ENCODE data around the gene GLB1L2. TPM values are rescaled to one million over a fixed set of nuclear protein-coding genes. Genes with fewer than 3 reads are reported as not detected.
"Not testable (repeated sequence)": the region's sequence is repeated elsewhere in the genome, so short reads cannot be mapped to it uniquely, and the experiment has no call there.

GLB1L2 gene, protein sequence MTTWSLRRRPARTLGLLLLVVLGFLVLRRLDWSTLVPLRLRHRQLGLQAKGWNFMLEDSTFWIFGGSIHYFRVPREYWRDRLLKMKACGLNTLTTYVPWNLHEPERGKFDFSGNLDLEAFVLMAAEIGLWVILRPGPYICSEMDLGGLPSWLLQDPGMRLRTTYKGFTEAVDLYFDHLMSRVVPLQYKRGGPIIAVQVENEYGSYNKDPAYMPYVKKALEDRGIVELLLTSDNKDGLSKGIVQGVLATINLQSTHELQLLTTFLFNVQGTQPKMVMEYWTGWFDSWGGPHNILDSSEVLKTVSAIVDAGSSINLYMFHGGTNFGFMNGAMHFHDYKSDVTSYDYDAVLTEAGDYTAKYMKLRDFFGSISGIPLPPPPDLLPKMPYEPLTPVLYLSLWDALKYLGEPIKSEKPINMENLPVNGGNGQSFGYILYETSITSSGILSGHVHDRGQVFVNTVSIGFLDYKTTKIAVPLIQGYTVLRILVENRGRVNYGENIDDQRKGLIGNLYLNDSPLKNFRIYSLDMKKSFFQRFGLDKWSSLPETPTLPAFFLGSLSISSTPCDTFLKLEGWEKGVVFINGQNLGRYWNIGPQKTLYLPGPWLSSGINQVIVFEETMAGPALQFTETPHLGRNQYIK
- under 0.01 and 0.34 TPM in 2 replicates for total RNA-seq (2014; rRNA removed; shearing (Covaris generic))
- polyA plus RNA-seq (2015; cell fraction: cytosol; rRNA removed), result 0.05 and 0.19 TPM in 2 replicates
- polyA plus RNA-seq (2015; cell fraction: nucleus; rRNA removed), result 0.33 and 0.39 TPM in 2 replicates

DNA sequence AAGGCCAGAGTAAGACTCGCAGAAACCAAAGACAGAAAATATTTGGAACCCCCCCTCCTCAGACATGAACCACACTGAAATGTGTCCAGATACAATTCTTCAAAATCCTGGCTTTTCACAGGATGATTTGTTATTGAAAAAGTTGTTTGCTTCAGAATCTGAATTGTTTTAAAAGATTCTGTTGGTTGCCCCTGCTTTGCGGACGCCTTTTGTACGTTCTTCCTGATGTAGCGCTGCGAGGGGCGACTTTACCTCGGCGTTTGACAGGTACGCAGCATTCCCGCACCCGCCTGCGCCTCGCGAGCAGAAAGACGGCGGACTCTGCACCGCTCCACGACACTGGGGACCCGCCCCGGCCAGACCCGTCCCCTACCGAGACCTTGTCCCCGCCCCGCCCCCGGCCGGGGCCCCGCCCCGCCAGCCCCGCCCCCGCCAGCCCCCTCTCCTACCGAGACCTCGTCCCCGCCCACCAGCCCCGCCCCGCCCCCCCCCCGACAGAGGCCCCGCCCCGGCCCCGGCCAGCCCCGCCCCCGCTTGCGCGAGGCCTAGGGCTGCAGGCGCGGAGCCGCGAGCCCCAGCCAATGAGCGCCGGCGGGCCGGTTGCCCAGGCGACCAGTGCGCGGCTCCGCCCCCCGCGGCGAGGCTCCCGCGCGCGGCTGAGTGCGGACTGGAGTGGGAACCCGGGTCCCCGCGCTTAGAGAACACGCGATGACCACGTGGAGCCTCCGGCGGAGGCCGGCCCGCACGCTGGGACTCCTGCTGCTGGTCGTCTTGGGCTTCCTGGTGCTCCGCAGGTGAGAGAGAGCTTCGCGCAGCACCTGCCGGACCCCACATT is at the start of gene GLB1L2:
Gene GLB1L2 (plus strand): TSS at position 635 of the 835 bp plus-strand sequence. CDS start 74 bp downstream, at position 709.
- no peak for DNase-seq (ENCODE audit: low read depth)

DNA sequence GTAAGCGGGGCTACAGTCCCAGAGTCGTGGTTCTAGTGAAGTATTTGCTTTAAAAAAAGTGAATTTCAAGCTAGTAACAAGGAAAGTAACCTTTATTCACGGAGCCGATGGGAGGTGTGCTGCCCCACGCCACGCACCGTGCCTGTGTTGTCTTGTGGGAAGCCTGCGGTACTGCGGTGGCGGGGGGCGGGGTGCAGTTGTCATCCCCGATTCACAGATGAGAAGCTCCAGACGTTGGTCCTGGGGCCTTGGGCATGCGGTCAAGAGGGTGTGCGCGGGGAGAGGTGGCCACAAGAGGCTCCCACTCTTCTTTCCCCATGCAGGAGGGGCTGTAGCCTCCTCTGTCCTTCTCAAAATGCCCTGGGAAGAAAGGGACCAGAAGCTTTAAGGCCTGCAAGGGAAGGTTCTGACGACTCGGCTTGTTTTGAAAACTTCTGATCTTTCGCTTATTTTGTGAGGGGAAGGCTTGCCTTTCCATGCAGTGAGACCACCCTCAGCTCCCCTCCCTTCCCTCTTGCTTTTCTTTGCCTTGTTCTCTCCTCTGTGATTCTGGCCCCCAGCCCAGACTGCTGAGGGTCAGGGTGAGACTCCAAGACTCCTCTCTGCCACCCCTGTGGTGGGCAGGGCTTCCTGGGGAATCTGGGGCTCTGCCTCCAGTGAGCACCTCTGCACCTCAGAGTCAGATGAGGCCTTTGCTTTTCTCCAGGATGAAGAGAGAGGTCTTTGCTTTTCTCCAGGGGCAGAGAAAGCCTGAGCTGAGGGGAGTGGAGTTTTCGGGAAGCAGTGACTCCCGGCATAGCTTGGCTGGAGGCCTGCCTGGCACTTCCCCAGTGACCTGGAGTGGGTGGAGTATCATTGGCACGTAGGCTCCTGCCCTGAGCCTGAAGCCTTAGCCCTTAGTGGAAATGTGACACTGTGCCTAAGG is 49.4 kb upstream of the GLB1L2 start:
- no peak for DNase-seq (ENCODE audit: low read depth)

DNA sequence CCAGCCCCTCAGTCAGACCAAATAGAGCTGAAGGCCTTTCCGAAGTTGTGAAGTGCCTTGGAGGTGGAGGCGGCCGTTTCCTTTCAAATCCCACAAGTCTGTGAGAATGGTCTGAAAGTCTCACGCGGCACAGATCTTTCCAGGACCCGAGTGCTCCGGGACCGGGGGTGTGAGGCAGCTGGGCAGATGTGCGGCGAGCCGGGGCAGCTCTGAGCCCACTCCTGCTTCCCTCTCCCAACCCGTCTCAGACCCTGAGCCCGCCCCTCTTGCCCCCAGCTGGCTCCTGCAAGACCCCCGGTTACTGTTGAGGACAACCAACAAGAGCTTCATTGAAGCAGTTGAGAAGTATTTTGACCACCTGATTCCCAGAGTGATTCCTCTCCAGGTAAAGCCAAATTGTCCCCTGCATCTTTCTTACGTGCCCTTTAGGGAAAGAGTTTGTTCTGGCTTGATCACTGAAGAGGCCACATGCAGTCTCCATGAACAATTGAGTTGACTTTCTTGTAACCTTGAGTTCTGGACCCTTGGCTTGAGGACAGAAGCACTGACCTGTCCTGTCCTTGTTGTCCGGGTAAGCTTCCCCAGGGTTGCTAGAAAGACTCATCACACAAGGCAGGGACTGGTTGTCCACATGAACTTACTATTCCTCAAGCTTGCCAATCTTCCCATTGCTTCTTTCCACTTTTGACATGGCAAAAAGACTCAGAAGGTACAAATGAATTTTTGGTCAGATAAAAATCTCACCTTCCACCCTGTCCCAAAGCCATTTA is 48.1 kb upstream of the GLB1L2 start:
- no peak for DNase-seq (ENCODE audit: low read depth)

DNA sequence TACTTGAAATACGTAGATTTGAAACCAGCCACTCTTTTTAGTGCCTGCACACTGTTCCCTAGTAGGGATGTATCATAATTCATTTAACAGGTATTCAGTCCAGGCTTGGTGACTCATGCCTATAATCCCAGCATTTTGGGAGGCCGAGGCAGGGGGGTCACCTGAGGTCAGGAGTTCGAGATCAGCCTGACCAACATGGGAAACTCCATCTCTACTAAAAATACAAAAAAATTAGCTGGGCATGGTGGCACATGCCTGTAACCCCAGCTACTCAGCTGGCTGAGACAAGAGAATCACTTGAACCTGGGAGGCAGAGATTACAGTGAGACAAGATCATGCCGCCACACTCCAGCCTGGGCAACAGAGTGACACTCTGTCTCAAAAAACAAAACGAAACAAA is 47.4 kb upstream of the GLB1L2 start:
- DNase-seq (ENCODE audit: low read depth), result not testable (repeated sequence)

DNA sequence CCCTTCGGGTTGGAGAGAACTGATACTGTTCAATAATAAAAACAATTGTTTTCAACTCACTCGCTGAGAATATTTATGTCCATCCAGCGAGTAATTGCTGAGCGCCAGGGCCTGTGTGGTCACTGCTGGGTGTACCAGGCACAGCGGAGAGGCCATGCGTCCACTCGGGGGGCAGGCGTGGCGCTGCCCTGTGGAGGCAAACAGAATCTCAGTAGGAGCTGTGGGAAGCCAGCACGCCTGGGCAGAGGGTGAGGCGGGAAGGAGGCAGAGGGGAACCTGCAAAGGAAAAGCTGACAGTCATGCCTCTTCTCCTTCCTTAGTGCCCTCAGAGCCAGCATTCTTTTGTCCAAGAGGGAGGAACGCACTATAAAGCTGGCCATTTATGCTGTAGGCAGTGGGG is 44.2 kb upstream of the GLB1L2 start:
- DNase-seq (ENCODE audit: low read depth), result no peak

DNA sequence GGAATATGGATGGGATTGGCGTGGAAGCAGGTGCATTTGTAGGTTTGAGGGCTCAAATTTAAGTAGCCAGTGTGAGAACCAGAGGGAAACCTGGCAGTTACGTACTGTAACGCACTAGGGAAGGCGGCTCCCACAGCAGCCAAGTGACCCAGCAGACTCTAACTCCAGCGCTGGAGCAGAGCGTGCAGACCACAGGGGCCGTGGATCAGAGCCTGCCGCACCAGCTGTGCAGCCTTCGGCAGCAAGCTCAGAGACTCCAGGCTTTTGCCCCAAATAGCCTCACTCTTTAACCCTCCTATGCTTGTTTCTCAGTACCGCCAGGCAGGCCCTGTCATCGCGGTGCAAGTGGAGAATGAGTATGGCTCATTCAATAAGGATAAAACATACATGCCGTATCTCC is 43.3 kb upstream of the GLB1L2 start:
- no peak for DNase-seq (ENCODE audit: low read depth)

DNA sequence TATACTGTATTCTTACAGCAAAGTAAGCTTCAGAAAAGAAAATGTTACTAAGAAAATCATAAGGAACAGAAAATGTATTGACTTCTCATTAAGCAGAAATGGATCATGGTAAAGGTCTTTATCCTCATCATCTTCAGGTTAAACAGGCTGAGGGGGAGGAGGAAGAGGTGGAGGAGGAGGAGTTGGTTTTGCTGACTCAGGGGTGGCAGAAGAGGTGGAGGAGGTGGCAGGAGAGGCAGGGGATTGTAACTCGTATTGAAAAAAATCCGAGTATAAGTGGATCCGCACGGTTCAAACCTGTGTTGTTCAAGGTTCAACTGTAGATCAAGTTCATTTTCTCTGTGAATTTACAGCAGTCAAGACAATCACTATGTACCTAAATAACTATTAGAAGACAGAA is 42.6 kb upstream of the GLB1L2 start:
- no peak for DNase-seq (ENCODE audit: low read depth)

DNA sequence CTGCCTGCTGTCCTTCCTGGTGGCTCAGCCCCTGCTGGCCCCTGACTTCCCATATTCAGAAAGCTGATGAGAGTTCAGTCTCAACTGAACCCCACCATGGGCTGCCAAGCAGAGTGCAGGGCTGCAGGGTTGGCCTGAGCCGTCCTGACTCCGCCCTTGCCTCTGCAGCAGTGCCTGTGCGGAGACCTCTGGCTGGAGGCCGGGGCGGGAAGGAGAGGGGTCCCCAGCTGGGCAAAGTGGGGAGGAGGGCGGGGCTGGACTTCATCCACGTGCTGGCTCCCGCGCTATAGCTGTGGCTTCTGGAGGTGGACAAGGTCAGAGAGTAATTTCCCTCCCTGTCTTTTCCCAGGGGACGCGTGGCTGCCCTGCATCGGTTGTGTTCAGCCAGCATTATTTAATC is 42.0 kb upstream of the GLB1L2 start:
- no peak for DNase-seq (ENCODE audit: low read depth)

DNA sequence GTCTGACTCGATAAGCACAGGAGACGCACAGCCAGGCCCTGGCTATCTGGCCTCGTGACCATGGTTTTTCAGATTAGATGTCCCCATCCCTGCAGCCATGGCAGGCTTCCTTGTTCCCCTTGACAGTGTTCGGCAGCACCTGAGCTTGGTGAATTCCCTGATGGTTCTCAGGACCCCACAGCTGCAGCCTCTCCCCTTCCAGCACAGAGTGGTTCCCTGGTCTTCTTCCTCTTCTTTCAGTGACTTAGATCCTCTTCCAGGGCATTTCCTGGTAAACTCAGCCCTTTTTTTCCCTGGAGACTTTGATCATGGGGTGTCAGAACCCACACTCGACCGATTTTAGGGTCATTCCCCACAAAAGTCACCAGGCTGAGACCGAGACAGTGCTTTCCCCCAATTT is 41.1 kb upstream of the GLB1L2 start:
- no peak for DNase-seq (ENCODE audit: low read depth)

DNA sequence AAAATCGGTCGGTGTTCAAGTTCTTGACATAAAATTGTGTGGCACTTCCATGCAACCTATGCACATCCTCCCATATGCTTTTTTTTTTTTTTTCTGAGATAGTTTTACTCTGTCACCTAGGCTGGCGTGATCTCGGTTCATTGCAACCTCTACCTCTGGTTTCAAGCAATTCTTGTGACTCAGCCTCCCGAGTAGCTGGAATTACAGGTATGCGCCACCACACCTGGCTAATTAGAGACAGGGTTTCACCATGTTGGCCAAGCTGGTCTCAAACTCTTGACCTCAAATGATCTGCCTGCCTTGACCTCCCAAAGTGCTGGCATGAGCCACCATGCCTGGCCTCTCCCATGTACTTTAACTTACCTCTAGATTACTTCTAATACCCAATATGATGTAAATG is 40.6 kb upstream of the GLB1L2 start:
- no peak for DNase-seq (ENCODE audit: low read depth)

DNA sequence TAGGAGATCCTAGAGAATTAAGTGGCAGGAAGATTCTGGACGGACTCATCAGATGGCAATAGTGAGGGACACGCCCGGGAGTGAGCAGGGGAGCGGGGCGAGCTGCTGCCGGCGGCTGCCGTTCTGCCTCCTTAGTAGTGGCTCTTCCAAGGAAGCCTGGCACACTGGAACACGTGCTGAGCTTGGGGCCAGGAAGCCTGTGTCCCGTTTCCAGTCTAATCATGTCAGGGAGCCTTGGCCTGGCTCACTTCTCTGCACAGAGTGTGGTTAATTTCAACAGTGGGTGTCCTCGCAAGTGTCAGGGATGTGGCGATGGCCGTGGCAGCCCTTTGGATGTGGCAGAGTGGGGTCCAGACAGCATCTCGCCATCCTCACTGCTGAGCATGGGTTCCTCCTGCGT is 39.1 kb upstream of the GLB1L2 start:
- DNase-seq (ENCODE audit: low read depth), result no peak

DNA sequence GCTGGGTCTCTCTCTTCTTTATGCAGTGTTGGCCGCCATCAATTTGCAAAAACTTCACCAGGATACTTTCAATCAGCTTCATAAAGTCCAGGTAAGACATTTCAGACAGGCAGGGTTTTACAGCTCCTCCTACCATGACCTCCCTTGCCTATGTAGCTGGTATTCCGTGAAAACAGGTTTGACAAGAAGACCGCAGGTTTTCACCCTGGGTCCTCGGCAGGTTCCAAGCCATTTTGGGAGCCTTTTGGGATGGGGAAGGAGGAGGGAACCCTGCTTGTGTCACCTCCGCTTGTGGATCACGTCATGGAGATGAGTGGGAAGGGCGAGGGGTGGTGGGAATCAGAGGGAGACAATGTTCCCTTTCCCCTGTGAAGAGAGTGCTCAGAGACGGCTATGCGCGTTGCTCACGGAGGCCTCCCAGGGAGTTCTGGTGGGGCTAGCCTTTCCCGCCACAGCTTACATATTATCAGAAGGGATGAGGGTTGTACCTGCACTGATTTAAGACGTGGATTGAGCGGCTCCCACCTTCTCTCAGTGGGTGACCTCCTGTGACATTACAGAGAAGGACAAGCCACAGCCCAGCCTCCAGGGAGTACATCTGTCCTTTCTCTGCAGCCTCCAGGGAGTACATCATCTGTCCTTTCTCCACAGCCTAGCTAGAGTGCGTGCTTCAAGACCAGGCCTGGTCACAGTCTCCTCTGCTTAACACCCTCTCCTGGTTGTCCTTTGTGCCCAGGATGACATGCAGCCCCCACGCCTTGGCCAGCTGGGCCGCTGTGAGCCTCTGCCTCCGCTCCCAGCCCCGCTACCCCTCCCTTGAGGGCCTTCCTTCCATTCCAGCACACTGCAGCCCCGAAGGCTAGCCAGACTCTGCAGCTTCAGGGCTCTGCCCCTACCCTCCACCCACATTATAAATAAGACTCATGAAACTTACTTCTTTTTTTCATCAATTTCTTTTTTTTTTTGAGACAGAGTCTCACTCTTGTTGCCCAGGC is 38.4 kb upstream of the GLB1L2 start:
- no peak for DNase-seq (ENCODE audit: low read depth)

DNA sequence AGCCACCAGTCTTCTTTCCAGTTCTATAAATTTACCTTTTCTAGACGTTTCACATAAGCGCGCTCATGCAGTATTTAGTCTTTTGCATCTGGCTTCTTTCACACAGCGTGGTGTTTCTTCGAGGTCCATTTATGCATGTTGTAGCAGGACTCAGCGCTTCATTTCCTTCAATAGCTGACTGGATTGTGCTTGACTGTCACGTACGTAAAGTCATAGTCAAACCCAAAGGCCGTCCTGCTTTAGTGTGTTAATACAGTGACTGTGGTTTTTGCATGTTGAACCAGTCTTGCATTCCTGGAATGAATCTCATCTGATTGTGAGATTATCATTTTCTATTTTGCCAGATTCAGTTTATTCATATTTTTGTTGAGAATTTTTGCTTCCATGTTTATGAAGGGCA is 37.1 kb upstream of the GLB1L2 start:
- no peak for DNase-seq (ENCODE audit: low read depth)

DNA sequence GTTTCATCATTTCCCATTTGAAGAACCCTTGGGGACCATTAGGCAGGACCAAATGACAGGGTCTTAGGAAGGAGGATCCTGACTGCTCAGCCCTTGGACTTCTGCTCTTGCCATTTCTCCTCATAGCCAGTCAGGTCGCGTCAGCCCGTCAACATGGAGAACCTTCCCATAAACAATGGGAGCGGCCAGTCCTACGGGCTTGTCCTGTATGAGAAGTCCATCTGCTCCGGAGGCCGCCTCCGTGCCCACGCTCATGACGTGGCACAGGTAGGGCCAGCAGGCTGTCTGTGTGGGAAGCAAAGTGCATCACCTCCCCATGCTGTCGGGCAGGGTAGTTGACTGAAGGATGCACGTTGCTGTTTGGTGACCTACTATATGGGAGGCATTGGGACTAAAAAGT is 19.6 kb upstream of the GLB1L2 start:
- no peak for DNase-seq (ENCODE audit: low read depth)

DNA sequence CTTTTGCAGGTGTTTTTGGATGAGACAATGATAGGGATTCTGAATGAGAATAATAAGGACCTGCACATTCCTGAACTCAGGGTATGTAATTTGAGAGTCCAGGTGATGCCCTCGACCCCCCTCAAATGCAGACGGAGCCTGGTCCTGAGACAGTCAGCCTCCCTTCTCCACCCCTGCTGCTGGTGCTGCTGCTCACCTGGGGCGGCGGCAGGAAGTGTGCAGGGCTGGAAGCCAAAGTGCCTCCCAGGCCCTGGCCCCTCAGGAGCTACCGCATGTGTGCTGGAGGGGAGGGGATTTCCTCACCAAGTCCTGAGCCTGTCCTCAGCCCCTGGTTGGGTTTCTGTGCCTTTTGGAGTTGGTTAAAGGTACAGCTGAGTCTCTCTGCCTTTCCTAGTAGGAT is 19.0 kb upstream of the GLB1L2 start:
- no peak for DNase-seq (ENCODE audit: low read depth)

DNA sequence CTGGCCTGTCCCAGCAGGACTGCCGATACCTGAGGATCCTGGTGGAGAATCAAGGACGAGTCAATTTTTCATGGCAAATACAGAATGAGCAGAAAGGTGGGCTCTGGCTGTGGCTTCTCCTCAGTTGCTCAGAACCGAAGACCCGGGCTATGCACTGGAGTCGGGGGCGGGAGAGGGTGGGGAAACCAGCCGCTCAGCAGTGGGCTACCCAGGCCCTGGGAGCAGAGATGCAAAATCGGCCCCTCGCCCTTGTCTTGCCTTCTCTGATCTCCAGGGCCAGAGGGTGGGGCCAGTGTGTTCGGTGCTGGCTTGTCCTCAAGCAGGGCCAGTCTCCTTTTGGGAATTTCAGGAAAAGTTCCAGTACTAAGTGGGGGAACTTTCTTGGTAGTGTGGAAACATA is 18.4 kb upstream of the GLB1L2 start:
- DNase-seq (ENCODE audit: low read depth), result no peak

DNA sequence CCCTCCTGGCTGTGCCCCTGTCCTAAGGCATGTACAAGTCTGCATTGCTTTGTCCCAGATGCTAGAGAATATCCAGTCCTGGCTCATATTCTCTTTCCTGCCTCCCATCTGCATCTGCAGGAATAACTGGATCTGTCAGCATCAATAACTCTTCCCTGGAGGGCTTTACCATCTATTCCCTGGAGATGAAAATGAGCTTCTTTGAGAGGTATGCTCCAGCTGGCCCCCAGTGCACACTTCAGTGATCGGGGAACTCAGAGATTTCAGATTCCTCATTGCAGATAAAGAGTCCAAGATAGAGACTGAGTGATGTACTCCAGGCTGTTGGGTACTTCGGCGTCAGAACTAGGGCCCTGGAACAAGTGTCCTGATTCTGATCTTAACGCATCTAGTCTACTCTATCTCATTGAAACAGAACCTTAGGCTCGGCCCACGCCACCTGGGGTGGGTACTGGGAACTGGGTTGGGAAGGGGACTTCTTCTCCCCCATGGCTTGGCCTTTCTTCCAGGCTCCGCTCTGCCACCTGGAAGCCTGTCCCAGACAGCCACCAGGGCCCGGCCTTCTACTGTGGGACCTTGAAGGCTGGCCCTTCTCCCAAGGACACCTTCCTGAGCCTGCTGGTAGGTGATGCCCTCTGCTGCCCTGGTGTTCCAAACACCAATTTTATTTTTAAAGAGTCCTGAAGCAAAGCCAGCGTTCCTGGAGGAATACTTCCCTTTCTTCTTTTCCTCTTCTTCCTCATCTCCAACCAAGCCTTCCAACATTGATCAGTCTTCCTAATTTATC is 17.8 kb upstream of the GLB1L2 start:
- no peak for DNase-seq (ENCODE audit: low read depth)

DNA sequence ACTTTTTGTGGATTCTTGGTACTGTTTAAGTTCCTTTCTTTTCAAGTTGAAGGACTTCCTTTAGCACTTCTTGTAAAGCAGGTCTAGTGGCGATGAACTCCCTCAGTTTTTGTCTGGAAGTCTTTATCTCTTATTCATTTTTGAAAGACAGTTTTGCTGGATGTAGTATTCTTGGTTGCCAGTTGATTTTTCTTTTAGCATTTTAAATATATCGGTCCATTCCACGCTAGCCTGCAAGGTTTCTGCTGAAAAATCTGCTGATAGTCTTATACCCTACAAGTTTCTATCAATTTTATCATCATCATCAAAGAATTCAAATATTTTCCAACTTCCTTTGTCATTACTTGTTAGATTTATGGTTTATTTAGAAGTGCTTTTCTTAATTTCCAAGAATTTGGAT is 14.7 kb upstream of the GLB1L2 start:
- DNase-seq (ENCODE audit: low read depth), result no peak

All from HT1080 (cell line).